Measurements from ENCODE around the gene MBIP.

DNA sequence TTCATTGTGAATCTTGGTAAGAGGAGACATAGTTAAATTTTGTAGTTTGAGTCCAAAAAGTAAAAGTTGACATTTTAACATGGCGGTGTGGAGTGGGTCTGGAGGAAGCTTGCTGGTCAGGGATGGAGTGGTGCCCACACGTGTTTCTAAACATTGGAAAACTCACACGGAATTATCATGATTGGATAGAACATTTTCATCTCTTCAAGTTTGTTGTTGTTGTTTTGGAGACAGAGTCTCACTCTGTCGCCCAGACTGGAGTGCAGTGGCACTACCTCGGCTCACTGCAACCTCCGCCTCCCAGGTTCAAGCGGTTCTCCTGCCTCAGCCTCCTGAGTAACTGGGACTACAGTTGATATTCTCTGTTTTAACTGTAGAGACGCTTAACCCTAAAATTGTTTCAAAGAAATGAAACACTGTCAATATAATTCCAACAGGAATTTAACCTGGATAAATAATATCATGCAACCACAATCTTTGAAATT, 502 bp upstream of the MBIP start:
- TF ChIP-seq, protein P1, sequence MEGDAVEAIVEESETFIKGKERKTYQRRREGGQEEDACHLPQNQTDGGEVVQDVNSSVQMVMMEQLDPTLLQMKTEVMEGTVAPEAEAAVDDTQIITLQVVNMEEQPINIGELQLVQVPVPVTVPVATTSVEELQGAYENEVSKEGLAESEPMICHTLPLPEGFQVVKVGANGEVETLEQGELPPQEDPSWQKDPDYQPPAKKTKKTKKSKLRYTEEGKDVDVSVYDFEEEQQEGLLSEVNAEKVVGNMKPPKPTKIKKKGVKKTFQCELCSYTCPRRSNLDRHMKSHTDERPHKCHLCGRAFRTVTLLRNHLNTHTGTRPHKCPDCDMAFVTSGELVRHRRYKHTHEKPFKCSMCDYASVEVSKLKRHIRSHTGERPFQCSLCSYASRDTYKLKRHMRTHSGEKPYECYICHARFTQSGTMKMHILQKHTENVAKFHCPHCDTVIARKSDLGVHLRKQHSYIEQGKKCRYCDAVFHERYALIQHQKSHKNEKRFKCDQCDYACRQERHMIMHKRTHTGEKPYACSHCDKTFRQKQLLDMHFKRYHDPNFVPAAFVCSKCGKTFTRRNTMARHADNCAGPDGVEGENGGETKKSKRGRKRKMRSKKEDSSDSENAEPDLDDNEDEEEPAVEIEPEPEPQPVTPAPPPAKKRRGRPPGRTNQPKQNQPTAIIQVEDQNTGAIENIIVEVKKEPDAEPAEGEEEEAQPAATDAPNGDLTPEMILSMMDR (IDR thresholded peaks at IDR 0.05): no peak
- TF ChIP-seq POLR2A (IDR thresholded peaks at IDR 0.05) (no peak), EP300 (IDR thresholded peaks at IDR 0.05) (no peak)

Data from gastroesophageal sphincter (tissue), 3 donors.